Ovary (tissue), 9 donors: ENCODE results near the gene RALGPS2. TPM values are rescaled to one million over a fixed set of nuclear protein-coding genes. Genes with fewer than 3 reads are reported as not detected.

Source experiments
- DNase-seq, 5 donors: peaks; one replicate each; pipeline ENCODE4 v3.0.0-alpha.2; 2019 to 2020
- H3K27ac ChIP-seq, 2 donors: fragments of 200-600 bp; one replicate each; pipeline versions ENCODE4 v1.5.1 to v1.8.0; 2019 to 2022
- H3K27me3 ChIP-seq: fragments of 200-600 bp; one replicate; pipeline ENCODE4 v1.8.0; 2022
- H3K36me3 ChIP-seq: fragments of 200-600 bp; sonication (generic); one replicate; pipeline ENCODE4 v1.5.1; 2019
- H3K4me1 ChIP-seq: one replicate; pipeline ENCODE4 v1.8.1; 2013; ENCODE audit warnings: mild to moderate bottlenecking, moderate library complexity; ENCODE audit not compliant: insufficient read depth
- H3K4me3 ChIP-seq: fragments of 200-600 bp; sonication (generic); one replicate; pipeline ENCODE4 v1.5.1; 2017
- H3K9me3 ChIP-seq, 2 donors: fragments of 200-600 bp in 1 of 2; sonication (generic) in 1 of 2; one replicate each; pipeline versions ENCODE4 v1.5.1 to v1.8.1; 2013 to 2019; ENCODE audit warnings: mild to moderate bottlenecking in 1 of 2, moderate library complexity in 1 of 2
- EP300 ChIP-seq: sonication (generic); formaldehyde crosslinking; IDR thresholded peaks from one replicate; pipeline ENCODE4 v1.6.1; 2017; ENCODE audit warnings: antibody characterized with exemption
- POLR2A ChIP-seq: fragments of 450-650 bp; IDR thresholded peaks from one replicate; pipeline ENCODE4 v1.6.1; 2017; ENCODE audit warnings: antibody characterized with exemption, mild to moderate bottlenecking, moderate library complexity
- WGBS, 3 donors: extraction: QIAGEN DNeasy Blood & Tissue Kit in 1 of 3; methylation state at CpG; one replicate each; pipeline versions ENCODE4 v1.1.5 to v1.1.7; 2013 to 2017; 5-methylcytosine and 5-hydroxymethylcytosine counted together
- intact Hi-C, 4 donors: fragments of 100-400 bp; cut with DNase I; formaldehyde crosslinking; loops; one replicate each; pipeline versions ENCODE4 v1.11.0 to v1.15.1; 2022 to 2023
- polyA plus RNA-seq, 2 donors: library from polyadenylated mRNA; stranded (reverse); fragments of 200-250 nt in 1 of 2; fragments of 350-450 nt in 1 of 2; fragmentation: Illumina TruSeq in 1 of 2; extraction: RNeasy Lipid Tissue Mini Kit (QIAGEN cat#74804) in 1 of 2; gene quantifications; one replicate each; pipeline ENCODE4 v1.2.3, GENCODE V29; 2013 to 2014
- total RNA-seq, 7 donors: library from RNA; depleted of rRNA in 2 of 7; stranded (reverse); fragments of >200 nt in 2 of 7; fragmentation: NEBNext Ultra II Directional in 3 of 7; extraction: Animal tissue kit (Norgen Biotek cat#: 25700) in 3 of 7; gene quantifications; one replicate each; pipeline versions ENCODE4 v1.1.0 to v1.2.4, GENCODE V29; 2016 to 2023
- TF ChIP-seq, protein P1 (sequence below), 3 donors: fragments of 450-650 bp in 2 of 3; fragments of 200-600 bp in 1 of 3; IDR thresholded peaks; one replicate each; pipeline versions ENCODE4 v1.5.1 to v1.8.0; 2016 to 2022; ENCODE audit warnings: antibody characterized with exemption in 3 of 3, mild to moderate bottlenecking in 1 of 3
- donor health status: DM: no; HTN: no; CAD: no; lungs with moderate emphysema.
- donor health status: DM: no; HTN: no; CAD: no.
- donor health status: Bipolar disorder and iron deficiency.
- donor health status: DM: yes; HTN: yes; CAD: no.
- donor health status: DM: no; HTN: no; CAD: no.
- donor health status: DM: yes; HTN: yes; CAD: no.

The RALGPS2 gene
- total and polyA plus RNA-seq, 9 donors = 6.4 to 43.4 (median 25.0) TPM

DNA sequence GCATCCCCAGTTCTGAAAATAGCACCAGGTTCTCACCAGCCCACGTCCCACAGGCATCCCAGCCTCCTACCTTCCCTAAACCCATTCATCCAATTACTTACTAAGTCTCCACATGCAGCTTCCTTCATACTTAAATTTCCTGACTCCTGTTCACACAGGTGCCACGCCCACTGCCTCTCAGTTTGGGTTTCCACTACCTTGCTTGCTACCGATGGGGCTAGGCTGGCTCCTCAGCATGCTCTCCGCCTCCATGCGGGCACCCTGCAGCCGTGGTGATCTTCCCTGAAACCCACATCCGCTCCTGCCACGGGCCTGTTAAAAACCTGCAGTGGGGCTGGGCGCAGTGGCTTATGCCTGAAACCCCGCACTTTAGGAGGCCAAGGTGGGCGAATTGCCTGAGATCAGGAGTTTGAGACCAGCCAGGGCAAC, 216.2 kb downstream of the RALGPS2 start:
- WGBS, 3 donors = 91 to 95% (median 94%) methylated on average over 11 of the region's 11 CpGs
- DNase-seq = peak in 2 of 5 donors; percentile 19 to 37
- no peak for TF ChIP-seq EP300
- TF ChIP-seq POLR2A = no peak
- TF ChIP-seq, protein P1, sequence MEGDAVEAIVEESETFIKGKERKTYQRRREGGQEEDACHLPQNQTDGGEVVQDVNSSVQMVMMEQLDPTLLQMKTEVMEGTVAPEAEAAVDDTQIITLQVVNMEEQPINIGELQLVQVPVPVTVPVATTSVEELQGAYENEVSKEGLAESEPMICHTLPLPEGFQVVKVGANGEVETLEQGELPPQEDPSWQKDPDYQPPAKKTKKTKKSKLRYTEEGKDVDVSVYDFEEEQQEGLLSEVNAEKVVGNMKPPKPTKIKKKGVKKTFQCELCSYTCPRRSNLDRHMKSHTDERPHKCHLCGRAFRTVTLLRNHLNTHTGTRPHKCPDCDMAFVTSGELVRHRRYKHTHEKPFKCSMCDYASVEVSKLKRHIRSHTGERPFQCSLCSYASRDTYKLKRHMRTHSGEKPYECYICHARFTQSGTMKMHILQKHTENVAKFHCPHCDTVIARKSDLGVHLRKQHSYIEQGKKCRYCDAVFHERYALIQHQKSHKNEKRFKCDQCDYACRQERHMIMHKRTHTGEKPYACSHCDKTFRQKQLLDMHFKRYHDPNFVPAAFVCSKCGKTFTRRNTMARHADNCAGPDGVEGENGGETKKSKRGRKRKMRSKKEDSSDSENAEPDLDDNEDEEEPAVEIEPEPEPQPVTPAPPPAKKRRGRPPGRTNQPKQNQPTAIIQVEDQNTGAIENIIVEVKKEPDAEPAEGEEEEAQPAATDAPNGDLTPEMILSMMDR (IDR thresholded peaks at IDR 0.05) = no peak
- no peak overlapping the region for H3K4me3 ChIP-seq
- no peak overlapping the region for H3K27ac ChIP-seq
- H3K27me3 ChIP-seq = no peaks in the 10 kb centered on the region
- no peaks in the 10 kb centered on the region for H3K36me3 ChIP-seq
- intact Hi-C loops = no loop called here
- peaks cover 18% of the 10 kb centered on the region for H3K4me1 ChIP-seq
- no peaks in the 10 kb centered on the region for H3K9me3 ChIP-seq

DNA sequence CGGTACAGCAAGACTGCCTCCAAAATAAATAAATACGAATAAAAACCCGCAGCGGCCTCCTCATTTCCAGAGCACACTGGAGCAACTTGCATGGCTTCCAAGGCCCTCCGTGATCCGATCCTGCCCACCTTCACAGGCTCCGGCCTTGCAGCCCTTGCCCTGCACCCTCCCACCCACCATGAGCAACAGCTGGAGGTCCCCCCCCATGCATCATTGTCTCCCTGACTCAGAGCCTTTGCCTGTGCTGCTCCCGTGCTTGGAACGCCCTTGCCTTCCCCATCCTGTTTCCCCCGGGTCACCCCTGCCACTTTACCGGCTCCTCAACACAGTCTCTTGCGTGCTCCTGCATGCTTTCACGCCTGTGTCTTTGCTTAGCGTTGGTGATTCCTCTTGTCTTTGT, 216.8 kb downstream of the RALGPS2 start:
- DNase-seq = peak in 1 of 5 donors; percentile 33
- intact Hi-C loops = no loop called here

DNA sequence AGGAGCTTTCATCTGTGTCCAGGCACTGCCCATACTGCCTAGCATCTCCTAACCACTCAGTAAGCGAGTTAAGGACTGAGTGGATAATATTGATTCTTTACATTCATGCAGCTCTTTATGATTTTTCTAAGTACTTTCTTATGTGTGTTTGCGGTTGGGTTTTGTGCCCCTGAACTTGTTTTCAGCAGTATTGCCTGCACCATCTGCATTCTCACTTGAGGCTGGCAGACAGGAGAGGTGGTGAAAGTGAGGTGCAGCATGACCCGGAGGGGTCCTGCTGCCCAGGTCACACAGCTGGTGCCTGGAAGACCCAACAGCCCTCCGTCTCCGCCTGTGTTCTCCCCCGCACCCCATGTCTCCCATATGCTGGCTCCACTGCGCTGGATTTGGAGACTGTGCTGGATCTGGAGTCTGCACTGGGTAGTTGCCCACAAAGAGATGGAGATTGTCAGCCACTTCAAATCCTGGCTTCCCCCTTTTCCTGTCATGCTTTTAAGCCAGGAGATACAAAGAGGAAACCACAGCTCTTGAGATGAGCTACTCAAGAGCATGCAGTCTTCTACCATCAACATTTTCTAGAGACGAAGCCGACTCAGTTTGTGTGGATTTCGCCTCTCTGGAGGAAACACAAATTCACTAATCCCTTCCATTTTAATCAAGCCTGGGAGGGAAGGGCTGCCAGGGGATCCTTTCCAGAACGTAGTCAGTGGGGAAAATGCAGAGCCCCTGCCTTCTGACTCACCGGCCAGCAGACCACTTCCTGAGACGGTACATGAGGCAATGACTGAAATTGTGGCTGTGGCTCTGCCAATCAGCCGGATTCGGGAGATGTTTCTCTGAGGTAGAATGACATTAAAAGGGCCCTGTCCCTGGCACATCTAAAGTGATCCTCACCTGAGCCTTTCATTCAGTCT, 217.5 kb downstream of the RALGPS2 start:
- 76 to 90% (median 89%) methylated on average over 15 of the region's 15 CpGs for WGBS, 3 donors
- Histone ChIP-seq H3K4me3 (no peak overlapping the region), H3K4me1 (peaks cover 18% of the 10 kb centered on the region), H3K27ac (no peak overlapping the region), H3K27me3 (no peaks in the 10 kb centered on the region), H3K36me3 (no peaks in the 10 kb centered on the region), H3K9me3 (no peaks in the 10 kb centered on the region)
- intact Hi-C loops = no loop called here
- TF ChIP-seq, protein P1 (IDR thresholded peaks at IDR 0.05) = no peak
- TF ChIP-seq POLR2A (no peak), EP300 (no peak)
- peak in 1 of 5 donors; percentile 33 for DNase-seq

More for the DNA sequence above, 216.8 kb downstream of the RALGPS2 start:
- Histone ChIP-seq H3K36me3 (no peaks in the 10 kb centered on the region), H3K27ac (no peak overlapping the region), H3K4me1 (peaks cover 18% of the 10 kb centered on the region), H3K4me3 (no peak overlapping the region), H3K9me3 (no peaks in the 10 kb centered on the region), H3K27me3 (no peaks in the 10 kb centered on the region)
- TF ChIP-seq EP300 (no peak), POLR2A (no peak)
- TF ChIP-seq, protein P1 (IDR thresholded peaks at IDR 0.05) = no peak
- 83 to 87% (median 85%) methylated on average over 14 of the region's 14 CpGs for WGBS, 3 donors

DNA sequence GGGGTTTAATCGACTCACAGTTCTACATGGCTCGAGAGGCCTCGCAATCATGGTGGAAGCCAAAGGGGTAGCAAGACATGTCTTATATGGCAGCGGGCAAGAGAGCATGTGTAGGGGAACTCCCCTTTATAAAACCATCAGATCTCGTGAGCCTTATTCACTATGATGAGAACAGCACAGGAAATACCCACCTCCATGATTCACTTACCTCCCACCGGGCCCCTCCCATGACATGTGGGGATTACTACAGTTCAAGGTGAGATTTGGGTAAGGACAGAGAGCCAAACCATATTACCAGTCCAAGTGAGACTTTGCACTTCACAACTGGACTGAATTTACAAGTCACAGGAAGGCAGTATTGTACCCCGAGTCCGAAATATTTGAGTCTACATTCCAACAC, 219.7 kb downstream of the RALGPS2 start:
- Histone ChIP-seq H3K4me1 (peaks cover 8% of the 10 kb centered on the region), H3K4me3 (no peak overlapping the region), H3K27me3 (no peaks in the 10 kb centered on the region), H3K36me3 (no peaks in the 10 kb centered on the region), H3K27ac (no peak overlapping the region), H3K9me3 (no peaks in the 10 kb centered on the region)
- WGBS, 3 donors = 96 to 97% (median 96%) methylated on average over 8 of the region's 8 CpGs
- TF ChIP-seq, protein P1 (IDR thresholded peaks at IDR 0.05) = no peak
- TF ChIP-seq POLR2A = no peak
- no peak for TF ChIP-seq EP300
- intact Hi-C loops = no loop called here
- no peak for DNase-seq
